GM19397 (cell line): Measurements from ENCODE around the gene SOX13.
"Not testable (repeated sequence)": the region's sequence is repeated elsewhere in the genome, so short reads cannot be mapped to it uniquely, and the experiment has no call there.

ENCODE experiments used
- ATAC-seq: cut with Tn5 transposase; IDR thresholded peaks from one replicate; pipeline ENCODE4 v1.9.1; 2021; ENCODE audit warnings: mild to moderate bottlenecking, moderate library complexity; ENCODE audit not compliant: unreplicated experiment

SOX13 gene

DNA sequence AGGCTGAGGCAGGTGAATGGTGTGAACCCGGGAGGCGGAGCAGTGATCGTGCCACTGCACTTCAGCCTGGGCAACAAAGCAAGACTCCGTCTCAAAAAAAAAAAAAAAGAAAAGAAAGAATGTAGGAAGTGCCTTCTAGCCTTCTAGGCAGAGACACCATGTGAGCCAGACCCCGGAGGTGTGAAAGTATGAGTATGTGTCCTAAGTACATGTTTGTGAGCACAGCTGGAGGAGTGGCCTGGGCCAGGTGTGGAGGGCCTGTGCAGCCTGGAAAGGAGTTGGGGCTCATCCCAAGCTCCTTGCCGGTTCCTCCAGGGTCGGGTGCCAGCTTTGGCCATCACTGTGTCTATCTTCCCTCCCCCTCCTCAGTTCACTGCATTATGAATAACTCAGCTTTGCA lies 13.0 kb downstream of the SOX13 start:
- ATAC-seq, result no peak

- ATAC-seq, result no peak
Measured at GRCh38 chr1:204087181-204087892, 14.4 kb downstream of the SOX13 start.

DNA sequence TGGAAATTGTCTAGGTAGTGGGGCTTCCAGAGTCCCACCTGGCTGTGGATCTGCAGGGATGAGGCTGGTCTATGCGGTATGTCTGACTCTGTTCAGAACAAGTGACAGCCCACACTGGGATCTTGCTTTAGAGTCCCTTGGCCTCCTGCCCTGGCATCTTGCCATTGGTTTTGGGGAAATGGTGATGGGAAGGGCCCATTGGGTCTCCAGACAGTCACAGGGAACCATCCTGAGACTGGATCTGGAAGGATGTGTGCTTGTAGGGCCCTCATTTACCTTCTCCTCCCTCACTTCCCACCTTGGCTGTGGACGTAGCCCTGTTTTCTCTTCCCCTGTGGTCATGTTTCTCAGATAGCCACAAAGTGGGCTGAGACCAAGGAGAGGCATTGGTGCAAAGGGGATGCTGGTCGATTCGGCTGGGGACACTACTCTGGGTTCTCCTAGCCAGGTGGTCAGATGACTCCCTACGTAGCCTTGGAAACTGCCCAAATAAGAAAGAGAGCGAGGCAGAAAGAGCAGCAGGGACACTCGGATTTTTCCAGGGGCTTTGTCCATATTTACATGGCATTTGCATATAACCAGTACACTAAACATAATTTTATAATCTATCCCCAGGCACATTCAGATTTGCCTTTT lies 15.1 kb downstream of the SOX13 start:
- no peak for ATAC-seq

- no peak for ATAC-seq
Measured at GRCh38 chr1:204088596-204088995, 15.7 kb downstream of the SOX13 start.

DNA sequence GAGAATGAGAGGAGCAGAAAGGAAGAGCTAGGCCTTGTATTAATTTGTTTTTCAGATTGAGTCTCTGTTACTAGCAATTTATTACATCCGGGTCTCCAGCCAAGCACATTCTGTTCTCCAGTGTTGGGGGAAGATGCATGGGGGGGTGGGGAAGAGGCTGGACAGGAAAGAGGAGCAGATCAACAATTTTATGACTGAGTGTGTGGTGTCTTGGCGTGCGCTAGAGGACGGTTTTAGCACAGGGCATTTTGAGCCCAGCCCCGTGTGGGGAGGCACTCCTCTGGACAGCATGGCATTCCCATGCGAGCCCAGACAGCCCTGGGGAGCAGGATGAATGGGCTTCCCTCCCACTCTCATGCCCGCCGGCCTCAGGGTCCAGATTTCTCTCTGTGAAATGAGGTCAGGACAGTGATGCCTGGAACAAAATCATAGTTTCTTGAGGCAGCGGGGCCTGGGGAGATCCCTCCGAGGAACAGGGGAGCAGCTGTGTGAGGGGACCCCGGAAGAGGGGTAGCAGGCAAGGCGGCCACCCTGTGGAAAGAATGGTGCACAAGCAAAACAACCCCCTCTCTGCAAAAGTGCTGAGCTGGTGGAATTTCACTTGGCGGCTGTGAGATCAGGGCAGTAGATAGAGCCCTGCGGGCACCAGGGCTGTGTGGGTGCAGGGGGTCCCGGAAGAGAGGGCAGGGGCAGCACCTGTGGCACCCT lies 16.3 kb downstream of the SOX13 start:
- ATAC-seq, result no peak

- not testable (repeated sequence) for ATAC-seq
Measured at GRCh38 chr1:204090132-204090531, 17.2 kb downstream of the SOX13 start.

DNA sequence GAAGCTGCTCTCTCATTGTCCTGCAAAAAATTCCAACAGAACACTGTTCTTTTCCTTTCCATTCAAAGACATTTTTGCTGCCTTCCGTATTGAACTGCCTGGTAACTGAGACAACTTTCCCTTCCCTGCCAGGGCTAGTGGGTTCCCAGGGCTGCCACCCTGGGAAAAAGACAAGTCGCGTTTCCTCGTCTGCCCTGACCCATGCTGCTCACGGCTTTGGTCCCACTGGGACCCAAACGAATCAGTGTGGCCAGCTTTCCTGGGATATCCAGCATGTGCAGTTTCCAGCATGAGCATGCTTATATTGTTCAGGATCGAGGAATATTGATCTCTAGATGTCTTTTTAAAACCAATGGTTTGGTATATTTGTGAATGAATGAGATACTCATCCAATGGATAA lies 18.2 kb downstream of the SOX13 start:
- ATAC-seq, result no peak

DNA sequence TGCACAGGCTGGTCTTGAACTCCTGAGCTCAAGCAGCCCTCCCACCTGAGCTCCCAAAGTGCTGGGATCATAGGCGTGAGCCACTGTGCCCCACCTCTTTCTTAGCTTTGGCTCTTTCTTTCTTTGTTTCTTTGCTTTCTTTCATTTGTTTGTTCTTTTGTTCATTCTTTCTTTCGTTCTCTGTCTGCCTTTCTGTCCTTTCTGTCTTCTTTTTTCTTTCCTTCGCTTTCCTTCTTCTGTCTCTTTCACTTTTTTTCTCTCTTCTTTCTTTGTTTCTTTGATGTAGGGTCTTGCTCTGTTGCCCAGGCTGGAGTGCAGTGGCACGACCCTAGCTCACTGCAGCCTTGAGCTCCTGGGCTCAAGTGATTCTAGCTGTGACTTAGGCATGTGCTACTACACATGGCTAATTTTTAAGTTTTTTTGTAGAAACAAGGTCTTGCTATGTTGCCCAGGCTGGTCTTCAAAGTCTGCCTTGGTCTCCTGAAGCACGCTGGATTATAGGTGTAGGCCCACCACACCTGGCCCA lies 18.9 kb downstream of the SOX13 start:
- ATAC-seq, result no peak

GRCh38 chr1:204092632-204093420 lies 19.9 kb downstream of the SOX13 start:
- ATAC-seq, result no peak

- no peak for ATAC-seq
Measured at GRCh38 chr1:204093421-204093717, 20.5 kb downstream of the SOX13 start.

GRCh38 chr1:204093781-204094180 lies 20.9 kb downstream of the SOX13 start:
- no peak for ATAC-seq

GRCh38 chr1:204094313-204094729 lies 21.4 kb downstream of the SOX13 start:
- no peak for ATAC-seq

- ATAC-seq, result no peak
Measured at GRCh38 chr1:204094856-204095634, 22.1 kb downstream of the SOX13 start.

DNA sequence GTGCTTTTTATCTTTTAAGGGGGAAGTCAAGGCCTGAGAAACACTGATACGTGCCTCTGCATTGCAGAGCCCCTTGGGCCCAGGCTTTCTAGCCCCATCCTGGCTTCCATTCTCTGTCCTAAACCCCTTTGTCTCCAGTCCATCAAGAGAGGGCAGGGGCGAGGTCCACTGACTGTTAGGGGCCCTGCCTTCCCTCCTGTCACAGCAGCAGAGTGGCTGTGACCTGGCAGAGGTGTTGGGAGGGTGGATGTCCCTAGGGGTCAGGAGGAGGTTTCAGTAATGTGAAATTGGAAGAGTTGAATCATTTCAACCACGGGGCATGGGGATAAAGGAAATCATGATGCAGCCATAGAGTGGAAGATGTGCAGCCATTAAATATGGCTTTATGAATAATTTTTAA lies 24.0 kb downstream of the SOX13 start:
- ATAC-seq, result no peak

DNA sequence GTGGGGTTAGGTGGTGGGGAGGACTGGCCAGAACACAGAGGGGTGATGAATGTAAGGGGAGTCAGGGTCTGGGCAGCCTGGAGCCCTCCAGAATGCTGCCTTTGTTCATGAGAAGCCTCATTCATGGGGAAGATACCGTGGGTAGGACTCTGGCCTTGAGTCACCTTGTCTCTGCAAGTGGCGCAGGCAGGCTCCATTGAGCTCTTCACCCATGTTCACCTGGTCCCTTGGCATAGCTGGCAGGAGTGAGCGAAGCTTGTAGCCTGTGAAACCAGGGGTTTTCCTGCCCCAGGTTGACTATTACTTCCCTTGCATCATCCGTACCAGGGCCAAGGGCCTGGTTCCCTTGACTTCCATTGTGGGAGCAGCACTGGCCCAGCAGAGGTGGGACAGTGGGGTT lies 25.8 kb downstream of the SOX13 start:
- ATAC-seq, result no peak

- not testable (repeated sequence) for ATAC-seq
Measured at GRCh38 chr1:204099754-204100153, 26.8 kb downstream of the SOX13 start.

GRCh38 chr1:204102029-204102611 lies 29.2 kb downstream of the SOX13 start:
- ATAC-seq, result no peak

DNA sequence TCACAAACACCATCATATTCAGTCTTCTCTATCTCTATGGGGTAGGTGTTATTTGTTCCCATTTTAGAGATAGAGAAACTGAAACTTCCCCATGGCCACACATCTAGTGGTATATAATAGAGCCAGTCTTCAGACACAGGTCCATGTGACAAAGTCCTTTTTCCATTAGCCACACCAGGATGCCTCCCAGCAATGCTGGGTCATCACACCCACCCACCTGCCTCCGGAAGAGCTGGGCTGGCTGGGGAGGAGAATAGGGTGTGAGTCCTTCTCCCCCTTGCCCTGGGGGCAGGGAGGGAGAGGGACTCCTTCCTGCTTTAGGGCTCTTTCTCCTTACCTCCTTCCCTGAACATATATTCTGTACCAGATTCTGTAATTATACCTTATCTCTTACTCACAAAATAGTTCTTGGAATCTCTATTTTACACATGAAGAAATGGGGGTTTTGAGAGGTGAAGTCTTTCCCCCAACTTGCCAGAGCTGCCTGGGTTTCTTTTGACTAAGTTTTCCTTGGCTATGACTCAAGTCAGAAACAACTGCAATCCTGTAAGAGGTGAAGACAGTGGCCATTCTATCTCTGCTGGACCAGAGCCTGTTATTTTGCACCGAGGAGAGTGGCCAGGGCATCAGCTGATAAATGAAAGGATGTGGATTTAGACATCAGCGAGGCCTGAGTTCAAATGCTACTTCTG lies 30.0 kb downstream of the SOX13 start:
- ATAC-seq, result no peak

DNA sequence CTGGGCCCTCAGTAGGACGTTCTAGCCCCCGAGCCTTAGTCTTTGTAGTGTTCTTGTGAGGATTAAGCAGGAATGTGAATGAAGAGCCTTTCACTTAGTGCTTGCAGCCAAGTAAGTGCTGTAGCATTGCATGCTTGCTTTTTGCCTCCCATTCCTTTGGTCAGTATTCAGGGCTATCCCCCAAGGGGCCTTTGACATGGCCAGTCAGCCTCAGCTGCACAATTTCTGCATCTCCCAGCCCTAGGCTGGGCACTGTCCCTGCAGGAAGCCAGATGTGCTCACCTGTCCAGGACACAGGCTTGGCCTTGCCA lies 30.5 kb downstream of the SOX13 start:
- no peak for ATAC-seq
